Left ventricle myocardium superior (tissue), 1 donor: ENCODE data around the gene FBXO8. TPM values are rescaled to one million over a fixed set of nuclear protein-coding genes. Genes with fewer than 3 reads are reported as not detected.
A peak's percentile ranks its signal among the peaks of the same experiment; 100 is the strongest.
"Not testable (repeated sequence)": the region's sequence is repeated elsewhere in the genome, so short reads cannot be mapped to it uniquely, and the experiment has no call there.

Experiments used
- ATAC-seq: fragments of 200-7000 bp; cut with Tn5 transposase; one replicate; pipeline ENCODE4 v1.9.1; 2020; ENCODE audit warnings: mild to moderate bottlenecking, moderate library complexity
- DNase-seq: peaks from one replicate; pipeline ENCODE4 v3.0.0-alpha.2; 2020
- intact Hi-C: fragments of 100-400 bp; cut with micrococcal nuclease; formaldehyde crosslinking; loops from one replicate; pipeline ENCODE4 v1.11.0; 2022
- total RNA-seq: library from RNA; stranded (reverse); fragmentation: NEBNext Ultra II Directional; extraction: Animal tissue kit (Norgen Biotek cat#: 25700); gene quantifications from one replicate; pipeline ENCODE4 v1.2.1, GENCODE V29; 2021
- donor health status: DM: no; HTN: yes; CAD: no; lungs with severe emphysema.

FBXO8 gene
- total RNA-seq, 1 donor from 2014 or later: 27.0 TPM

GRCh38 chr4:174294641-174295040 is 11.2 kb upstream of the FBXO8 start:
- DNase-seq, ATAC-seq, intact Hi-C loops: not testable (repeated sequence)

GRCh38 chr4:174292473-174292872 is 9.0 kb upstream of the FBXO8 start:
- DNase-seq: no peak
- ATAC-seq: no peak
- intact Hi-C loops: no loop called here

GRCh38 chr4:174286870-174287269 is 3.4 kb upstream of the FBXO8 start:
- intact Hi-C loops: no loop called here
- ATAC-seq: no peak
- DNase-seq: no peak

DNA sequence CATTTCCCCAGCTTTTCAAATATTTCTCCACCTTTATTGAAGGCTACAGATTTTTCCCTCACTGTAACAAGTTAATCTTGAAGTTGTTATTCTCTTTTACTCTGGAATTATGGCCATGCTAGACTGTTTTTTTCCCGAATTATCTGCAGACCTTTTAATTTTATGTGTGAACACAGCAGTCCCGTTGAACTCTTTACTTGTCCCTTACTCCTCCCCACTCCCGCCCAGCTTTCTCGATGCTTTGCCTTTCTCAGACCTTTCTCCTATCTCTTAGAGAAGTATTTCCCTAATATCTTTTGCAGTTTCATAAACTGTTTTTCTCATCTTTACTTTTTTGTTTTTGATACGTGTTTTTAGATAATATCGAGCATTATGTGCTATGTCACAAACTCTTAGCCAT is 1.0 kb upstream of the FBXO8 start:
- DNase-seq: no peak
- no peak for ATAC-seq
- intact Hi-C loops: no loop called here

DNA sequence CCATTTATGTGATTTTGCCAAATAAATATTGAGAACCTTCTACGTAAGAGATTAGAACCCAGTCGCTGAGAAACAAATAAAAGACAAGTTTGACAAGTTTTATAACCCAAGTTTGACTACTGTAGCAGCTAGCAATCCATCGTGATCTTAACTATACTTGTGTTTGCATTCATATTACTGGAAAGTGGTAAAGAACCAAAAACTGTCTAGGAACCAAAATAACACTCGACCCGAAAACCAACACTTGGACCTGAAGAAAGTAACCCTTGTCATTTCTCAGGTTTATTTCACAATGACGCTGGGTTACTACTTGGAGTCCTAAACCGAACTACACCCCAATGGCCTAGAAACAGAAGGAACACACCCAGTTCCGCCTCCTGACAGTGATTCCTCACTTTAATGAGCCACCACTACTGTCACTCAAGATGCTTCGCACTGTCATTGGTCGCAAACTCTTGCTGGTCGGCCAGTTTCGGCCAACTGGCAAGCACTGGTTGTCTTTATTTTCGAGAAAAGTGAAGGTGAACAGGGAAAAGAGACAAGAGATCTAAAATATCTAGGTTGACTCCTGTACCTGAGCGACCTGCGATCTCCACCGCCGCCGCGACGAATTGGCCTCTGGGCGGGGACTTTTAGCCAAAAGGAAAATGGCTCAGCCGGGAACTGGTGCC is 496 bp downstream of the FBXO8 start:
- intact Hi-C loops: no loop called here
- ATAC-seq (peak; percentile 99), DNase-seq (peak; percentile 75)

GRCh38 chr4:174281901-174282300 is 1.6 kb downstream of the FBXO8 start:
- no peak for ATAC-seq
- DNase-seq: no peak
- intact Hi-C loops: no loop called here

GRCh38 chr4:174281182-174281737 is 2.2 kb downstream of the FBXO8 start:
- DNase-seq (no peak), ATAC-seq (no peak)
- intact Hi-C loops: no loop called here

GRCh38 chr4:174279433-174280155 is 3.9 kb downstream of the FBXO8 start:
- intact Hi-C loops: no loop called here
- ATAC-seq (no peak), DNase-seq (no peak)

GRCh38 chr4:174278467-174278866 is 5.0 kb downstream of the FBXO8 start:
- intact Hi-C loops: no loop called here
- no peak for ATAC-seq

GRCh38 chr4:174277433-174277832 is 6.0 kb downstream of the FBXO8 start:
- no peak for ATAC-seq
- no peak for DNase-seq
- intact Hi-C loops: no loop called here

More at GRCh38 chr4:174278467-174278866, 5.0 kb downstream of the FBXO8 start:
- no peak for DNase-seq

- intact Hi-C loops: no loop called here
- ATAC-seq (no peak), DNase-seq (no peak)
Observed at GRCh38 chr4:174275101-174275500, 8.4 kb downstream of the FBXO8 start.

GRCh38 chr4:174274436-174274835 is 9.0 kb downstream of the FBXO8 start:
- ATAC-seq (no peak), DNase-seq (no peak)
- intact Hi-C loops: no loop called here

DNA sequence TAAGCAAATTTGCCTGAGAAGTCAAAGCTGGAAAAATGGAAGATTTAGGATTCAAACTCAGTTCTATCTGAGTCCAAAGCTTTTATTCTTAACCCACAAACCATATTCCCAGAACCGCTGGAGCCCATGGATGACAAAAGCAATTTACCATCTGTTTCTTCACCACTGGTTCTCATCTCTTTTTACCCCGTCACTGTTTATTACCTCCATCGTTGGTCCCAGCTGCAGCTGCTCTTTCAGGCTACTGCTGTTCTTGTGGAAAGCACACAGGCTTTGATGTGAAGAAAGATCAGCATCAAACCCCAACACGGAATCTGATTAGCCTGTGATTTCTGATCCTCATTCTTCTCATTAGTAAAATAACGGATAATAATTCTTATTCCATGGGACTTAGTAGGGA is 9.5 kb downstream of the FBXO8 start:
- DNase-seq (no peak), ATAC-seq (no peak)
- intact Hi-C loops: no loop called here

DNA sequence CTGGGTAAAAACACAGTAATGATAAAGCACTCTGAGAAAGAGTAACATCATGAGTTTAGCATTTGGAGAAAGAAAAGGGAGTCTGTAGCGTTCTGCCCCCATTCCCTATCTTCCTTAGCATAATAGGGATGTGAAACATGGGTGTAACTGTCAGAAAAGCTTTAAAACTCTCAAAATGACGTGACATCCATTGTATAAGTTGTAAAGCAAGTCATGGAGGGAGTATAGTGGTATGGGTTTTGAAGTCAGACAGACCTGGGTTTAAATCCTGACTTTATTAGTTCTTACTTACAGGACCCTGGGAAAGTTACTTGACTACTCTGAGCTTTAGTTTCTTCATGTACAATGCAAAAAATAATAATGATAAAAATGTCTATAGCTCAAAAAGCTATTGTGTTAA is 17.1 kb downstream of the FBXO8 start:
- DNase-seq (no peak), ATAC-seq (no peak)
- intact Hi-C loops: no loop called here

DNA sequence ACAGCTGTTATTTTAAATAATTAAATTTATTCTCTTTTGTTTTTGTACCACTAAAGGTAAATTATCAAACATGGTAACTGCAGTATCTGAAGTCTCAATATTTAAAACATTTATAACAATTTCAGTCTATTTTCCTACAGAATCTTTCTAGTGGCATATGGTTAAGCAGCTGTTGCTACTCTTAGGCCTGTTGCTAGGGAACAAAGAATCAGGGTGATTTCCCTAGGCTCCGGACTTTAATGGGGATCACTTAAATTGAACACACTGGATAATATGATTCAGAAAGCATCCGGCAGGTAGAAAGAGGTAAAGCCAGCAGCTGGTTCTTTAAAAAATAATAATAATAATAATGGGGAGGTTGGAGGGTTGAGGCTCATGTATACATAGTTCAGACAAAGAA is 17.6 kb downstream of the FBXO8 start:
- DNase-seq (no peak), ATAC-seq (no peak)
- intact Hi-C loops: no loop called here

DNA sequence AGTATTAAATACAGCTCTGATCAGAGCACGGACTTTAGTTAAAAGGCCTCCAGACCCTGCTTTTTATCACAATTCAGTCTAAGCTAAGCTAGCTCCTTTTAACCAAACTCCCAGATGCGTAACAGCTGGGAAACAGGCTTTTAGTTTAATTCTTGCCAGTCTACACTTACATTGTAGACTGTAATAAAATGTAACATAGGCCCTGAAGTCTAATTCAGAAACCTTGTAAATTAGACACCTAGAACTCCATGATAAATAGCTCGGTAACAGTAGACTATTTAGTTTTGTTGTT is 20.1 kb downstream of the FBXO8 start:
- no peak for DNase-seq
- intact Hi-C loops: no loop called here
- peak; percentile 32 for ATAC-seq

- DNase-seq: no peak
- intact Hi-C loops: no loop called here
- peak; percentile 43 for ATAC-seq
Observed at GRCh38 chr4:174262624-174263444, 20.6 kb downstream of the FBXO8 start.

- DNase-seq, ATAC-seq, intact Hi-C loops: not testable (repeated sequence)
Observed at GRCh38 chr4:174261432-174261831, 22.0 kb downstream of the FBXO8 start.

DNA sequence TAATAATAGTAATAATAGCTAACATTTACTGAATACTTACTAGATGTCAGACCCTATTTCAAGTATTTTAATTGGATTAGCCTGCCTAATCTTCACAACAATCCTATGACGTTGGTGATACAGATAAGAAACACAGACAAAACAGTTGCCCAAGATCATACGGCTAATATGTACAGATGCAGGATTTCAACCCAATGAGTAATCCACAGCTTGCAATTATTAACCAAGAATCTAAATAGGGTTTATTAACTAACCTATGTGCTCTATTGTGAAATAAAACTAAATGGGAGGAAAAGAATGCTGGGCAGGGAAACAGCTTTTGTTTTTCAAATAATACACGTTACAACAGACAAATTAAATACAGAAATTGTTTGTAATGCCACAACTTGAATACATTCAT is 23.4 kb downstream of the FBXO8 start:
- ATAC-seq: no peak
- no peak for DNase-seq
- intact Hi-C loops: no loop called here

- DNase-seq (no peak), ATAC-seq (no peak)
- intact Hi-C loops: no loop called here
Observed at GRCh38 chr4:174259580-174259979, 23.9 kb downstream of the FBXO8 start.
